NCI-H1105 treated with DMSO at 0.1 percent for 48 hours (cell line): Measurements from ENCODE around the gene PJVK.
"Not testable (repeated sequence)": the region's sequence is repeated elsewhere in the genome, so short reads cannot be mapped to it uniquely, and the experiment has no call there.

Experiments
- DNase-seq: peaks from one replicate; lab custom pipeline; 2025; lab: John Stamatoyannopoulos, UW

The PJVK gene, protein sequence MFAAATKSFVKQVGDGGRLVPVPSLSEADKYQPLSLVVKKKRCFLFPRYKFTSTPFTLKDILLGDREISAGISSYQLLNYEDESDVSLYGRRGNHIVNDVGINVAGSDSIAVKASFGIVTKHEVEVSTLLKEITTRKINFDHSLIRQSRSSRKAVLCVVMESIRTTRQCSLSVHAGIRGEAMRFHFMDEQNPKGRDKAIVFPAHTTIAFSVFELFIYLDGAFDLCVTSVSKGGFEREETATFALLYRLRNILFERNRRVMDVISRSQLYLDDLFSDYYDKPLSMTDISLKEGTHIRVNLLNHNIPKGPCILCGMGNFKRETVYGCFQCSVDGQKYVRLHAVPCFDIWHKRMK

GRCh38 chr2:178450774-178451525 lies at the start of gene PJVK, which contains the start of gene PRKRA:
Gene PJVK (plus strand): TSS chr2:178451378. CDS start chr2:178453410, 2,032 bp downstream.
Gene PRKRA (minus strand): TSS chr2:178451175. CDS start chr2:178451030, 145 bp downstream.
- peak; percentile 92 for DNase-seq

DNA sequence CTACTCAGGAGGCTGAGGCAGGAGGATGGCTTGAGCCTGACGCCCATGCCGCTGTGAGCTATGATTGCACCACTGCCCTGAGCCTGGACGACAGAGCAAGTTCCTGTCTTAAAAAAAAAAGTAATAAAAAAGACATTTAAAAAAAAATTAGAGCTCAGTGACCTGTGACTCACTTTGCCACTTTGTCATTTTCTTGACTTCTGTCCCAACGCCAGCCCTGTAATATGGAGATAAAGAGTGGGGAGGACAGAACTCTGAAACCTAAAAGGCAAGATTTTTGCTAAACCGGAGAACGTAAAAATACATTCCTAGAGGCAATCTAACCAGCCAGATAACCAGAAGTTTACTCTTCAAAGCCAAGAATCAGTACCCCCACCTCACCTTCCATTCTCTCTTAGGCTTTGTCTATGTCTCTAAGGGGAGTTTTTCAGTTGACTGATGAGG lies 49.2 kb upstream of the PJVK start:
- no peak for DNase-seq

- no peak for DNase-seq
Observed at GRCh38 chr2:178403671-178404306, 47.4 kb upstream of the PJVK start.

- peak; percentile 15 for DNase-seq
Observed at GRCh38 chr2:178404368-178404767, 46.8 kb upstream of the PJVK start.

DNA sequence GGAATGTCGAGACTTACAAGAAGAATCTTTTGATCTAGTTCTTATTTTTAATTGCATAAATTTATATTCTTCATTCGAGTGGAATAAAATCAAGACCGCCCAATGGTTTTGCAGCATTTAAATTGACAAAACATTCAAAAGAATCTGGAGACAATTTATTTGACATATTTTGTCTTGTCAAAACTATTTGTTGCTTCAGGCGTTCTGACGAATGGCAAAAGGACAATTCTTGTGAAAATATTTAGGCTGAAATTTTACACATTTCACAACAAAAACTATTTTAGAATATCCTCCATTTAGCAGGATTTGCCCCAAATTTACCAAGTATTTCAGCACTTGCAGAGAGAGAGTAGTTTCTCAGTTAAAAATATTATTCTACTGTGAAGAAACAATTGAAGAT lies 41.9 kb upstream of the PJVK start:
- DNase-seq: no peak

GRCh38 chr2:178412047-178412446 lies 39.1 kb upstream of the PJVK start:
- DNase-seq: peak; percentile 42

GRCh38 chr2:178412453-178412852 lies 38.7 kb upstream of the PJVK start:
- DNase-seq: not testable (repeated sequence)

DNA sequence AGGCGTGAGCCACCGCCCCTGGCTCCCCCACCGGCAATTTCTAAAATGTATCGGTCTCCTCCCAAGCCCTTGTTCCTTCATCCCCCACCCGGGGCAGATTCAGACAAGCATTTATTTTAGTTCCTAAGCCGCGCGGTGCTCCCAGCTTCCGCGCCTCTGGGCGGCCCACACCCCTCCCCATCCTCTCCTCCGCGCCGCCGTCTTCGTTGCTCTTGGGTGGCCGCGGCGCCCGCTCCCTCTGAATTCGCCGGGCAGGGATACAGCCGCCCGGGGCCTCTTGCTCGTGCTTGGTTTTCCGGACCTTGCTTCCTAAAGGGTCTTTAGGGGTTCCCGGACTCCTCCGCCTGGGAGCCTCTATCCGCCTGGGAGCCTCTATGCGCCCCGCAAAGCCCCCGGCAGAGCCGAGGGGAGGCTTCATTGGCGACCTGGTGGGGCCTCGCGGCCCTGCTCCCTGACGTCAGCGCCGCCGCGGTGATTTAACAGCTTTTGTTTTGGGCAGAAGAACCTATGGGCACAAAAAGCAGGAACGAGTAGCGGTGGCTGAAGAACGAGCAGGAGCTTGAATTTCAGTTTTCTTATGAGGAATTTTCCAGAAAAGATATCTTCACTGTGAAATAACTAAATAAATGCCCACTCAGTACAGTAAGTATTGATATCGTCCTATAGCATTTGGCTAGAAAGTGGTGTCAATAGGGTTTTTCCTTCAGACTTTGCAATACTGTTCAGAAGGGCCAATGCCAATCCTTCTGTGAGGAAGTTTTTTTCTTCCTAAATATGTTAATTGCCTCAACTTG lies 37.5 kb upstream of the PJVK start:
- DNase-seq: peak; percentile 82

- peak; percentile 94 for DNase-seq
Observed at GRCh38 chr2:178414266-178415247, 36.6 kb upstream of the PJVK start.

GRCh38 chr2:178415979-178416378 lies 35.2 kb upstream of the PJVK start:
- no peak for DNase-seq

GRCh38 chr2:178417916-178418315 lies 33.3 kb upstream of the PJVK start:
- no peak for DNase-seq

DNA sequence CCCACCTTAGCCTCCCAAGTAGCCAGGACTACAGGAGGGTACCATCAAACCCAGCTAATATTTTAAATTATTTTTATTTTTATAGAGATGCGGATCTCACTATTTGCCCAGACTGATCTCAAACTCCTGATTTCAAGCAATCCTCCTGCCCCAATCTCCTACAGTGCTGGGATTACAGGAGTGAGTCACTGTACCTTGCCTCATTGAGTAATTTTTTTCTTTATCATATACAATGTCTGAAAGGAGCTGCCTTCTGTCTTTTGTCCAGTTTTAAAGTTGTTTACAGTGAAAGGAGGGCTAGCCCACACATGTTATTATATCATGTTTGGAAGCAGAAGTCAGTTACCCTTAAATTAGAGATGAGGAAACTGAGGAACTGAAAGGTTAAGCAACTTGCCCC lies 32.8 kb upstream of the PJVK start:
- DNase-seq: no peak

- peak; percentile 11 for DNase-seq
Observed at GRCh38 chr2:178419123-178419522, 32.1 kb upstream of the PJVK start.

DNA sequence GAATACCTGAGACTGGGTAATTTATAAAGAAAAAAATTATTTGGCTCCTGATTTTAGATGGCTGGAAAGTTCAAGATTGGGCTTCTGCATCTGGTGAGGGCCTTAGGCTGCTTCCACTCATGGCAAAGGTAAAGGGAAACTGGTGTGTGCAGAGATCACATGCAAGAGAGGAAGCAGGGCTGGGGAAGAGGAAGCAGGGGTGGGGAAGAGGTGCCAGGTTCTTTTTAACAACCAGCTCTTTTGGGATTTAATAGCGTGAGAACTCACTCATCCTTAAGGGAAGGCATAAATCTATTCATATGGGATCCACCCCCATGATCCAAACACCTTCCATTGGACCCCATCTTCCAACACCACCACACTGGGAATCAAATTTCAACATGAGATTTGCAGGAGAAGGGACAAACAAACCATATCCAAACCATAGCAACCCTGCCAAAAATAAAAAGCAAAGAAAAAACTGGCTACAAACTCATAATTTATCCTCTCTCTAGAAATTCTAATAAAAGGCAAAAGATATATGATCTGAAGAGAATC lies 30.6 kb upstream of the PJVK start:
- no peak for DNase-seq

- DNase-seq: no peak
Observed at GRCh38 chr2:178422097-178422496, 29.1 kb upstream of the PJVK start.

DNA sequence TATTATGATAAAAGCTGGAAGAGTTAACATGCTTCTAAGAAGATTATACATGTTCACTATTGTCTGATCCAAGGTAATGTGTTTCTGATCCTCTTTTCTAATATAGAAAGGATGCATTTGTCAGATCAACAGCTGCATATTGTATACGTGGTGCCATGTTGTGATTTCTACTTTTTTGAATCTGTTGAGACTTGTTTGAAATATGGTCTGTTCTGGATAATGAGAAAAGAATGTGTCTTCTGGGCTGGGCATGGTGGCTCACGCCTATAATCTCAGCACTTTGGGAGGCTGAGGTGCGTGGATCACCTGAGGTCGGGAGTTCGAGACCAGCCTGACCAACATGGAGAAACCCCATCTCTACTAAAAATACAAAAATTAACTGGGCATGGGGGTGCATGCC lies 27.4 kb upstream of the PJVK start:
- not testable (repeated sequence) for DNase-seq

- DNase-seq: no peak
Observed at GRCh38 chr2:178425255-178425827, 25.8 kb upstream of the PJVK start.

DNA sequence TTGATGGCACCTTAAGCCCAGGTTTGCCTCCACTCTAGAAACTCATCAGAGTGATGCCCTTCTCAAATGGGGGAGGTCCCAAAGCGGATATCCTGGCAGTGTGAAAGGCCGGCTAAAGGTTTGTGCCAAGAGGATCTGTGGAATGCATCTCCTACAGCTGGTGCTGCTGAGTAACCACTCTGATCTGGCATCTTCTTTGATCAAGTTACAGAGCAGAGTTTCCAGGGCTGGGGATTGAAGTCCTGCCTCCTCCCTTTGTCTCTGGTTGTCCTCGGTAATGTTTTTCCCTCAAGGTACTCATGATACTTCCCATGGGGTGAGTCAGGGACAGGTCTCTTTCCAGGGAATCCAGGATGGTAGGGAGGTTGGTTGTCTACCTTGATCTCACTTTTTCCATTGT lies 24.8 kb upstream of the PJVK start:
- no peak for DNase-seq

GRCh38 chr2:178427458-178427857 lies 23.7 kb upstream of the PJVK start:
- DNase-seq: no peak

- no peak for DNase-seq
Observed at GRCh38 chr2:178428396-178428806, 22.8 kb upstream of the PJVK start.
